NCI-H2029 (cell line): Measurements from ENCODE around the gene CRYZL1.

ENCODE experiments used
- DNase-seq: peaks from one replicate; lab custom pipeline; 2025; lab: John Stamatoyannopoulos, UW

Gene CRYZL1

DNA sequence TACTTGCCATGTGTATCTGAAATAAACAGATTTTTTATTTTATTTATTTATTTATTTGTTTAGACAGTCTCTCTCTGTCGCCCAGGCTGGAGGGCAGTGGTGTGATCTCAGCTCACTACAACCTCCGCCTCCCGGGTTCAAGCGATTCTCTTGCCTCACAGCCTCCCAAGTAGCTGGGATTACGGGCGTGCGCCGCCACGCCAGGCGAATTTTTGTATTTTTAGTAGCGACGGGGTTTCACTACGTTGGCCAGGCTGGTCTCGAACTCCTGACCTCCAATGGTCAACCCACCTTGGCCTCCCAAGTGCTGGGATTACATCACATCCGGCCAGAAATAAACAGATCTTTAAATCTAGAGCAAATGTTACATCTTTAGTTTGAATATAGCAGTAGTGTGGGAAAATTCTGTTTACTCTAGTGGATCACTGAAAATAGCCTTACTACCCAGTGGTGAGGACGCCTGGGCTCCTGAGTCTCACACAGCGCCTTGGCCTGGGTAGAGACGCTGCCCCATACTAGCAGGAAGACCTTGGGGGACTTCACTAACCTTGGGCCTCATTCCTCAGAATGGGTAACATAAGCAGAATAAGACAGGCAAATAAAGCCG, 100.3 kb downstream of the CRYZL1 start:
- DNase-seq = no peak

DNA sequence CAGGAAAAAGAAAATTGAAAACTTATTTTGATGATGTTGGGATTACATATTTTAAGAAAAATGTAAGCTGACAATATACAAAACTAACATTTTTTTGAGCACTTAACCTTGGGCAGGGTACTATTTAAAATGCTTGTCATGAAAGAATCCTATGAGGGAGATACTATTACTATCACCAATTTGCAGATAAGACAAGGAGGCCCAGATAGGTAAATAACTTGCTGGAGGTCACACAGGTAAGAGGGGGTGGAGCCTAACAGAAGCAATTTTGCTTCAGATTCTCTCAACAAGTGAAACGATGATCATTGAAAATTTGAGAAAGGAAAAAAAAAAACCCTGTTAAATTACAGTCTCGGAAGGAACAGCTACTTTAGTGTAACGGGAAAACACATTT, 100.8 kb downstream of the CRYZL1 start:
- DNase-seq = no peak

DNA sequence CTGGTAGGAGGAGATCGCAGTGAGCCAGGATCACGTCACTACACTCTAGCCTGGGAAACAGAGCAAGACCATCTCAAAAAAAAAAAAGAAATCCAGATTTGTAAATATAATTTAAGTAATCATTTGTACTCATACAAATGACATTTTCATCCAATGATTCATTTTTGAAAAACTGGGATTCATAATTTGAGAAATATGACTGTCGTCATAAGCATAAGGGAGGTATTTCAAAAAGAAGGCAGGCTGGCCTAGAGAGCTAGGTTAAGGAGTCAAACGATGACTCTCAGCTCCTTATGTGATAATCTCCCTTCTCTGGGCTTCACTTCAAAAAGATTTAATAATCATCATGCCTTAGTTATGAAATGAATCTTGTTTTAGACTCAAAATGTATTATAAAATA, 101.9 kb downstream of the CRYZL1 start:
- DNase-seq = no peak
